Stimulated activated CD4-positive, alpha-beta T cell treated with anti-CD3 and anti-CD28 coated beads, Interleukin-4, amount 100 ng/mL, for 1 hour (primary cell): ENCODE results near the gene CENPX.
"Not testable (repeated sequence)": the region's sequence is repeated elsewhere in the genome, so short reads cannot be mapped to it uniquely, and the experiment has no call there.

ENCODE experiments used
- DNase-seq: peaks from one replicate; pipeline ENCODE4 v3.0.0-alpha.2; 2020

Gene CENPX

DNA sequence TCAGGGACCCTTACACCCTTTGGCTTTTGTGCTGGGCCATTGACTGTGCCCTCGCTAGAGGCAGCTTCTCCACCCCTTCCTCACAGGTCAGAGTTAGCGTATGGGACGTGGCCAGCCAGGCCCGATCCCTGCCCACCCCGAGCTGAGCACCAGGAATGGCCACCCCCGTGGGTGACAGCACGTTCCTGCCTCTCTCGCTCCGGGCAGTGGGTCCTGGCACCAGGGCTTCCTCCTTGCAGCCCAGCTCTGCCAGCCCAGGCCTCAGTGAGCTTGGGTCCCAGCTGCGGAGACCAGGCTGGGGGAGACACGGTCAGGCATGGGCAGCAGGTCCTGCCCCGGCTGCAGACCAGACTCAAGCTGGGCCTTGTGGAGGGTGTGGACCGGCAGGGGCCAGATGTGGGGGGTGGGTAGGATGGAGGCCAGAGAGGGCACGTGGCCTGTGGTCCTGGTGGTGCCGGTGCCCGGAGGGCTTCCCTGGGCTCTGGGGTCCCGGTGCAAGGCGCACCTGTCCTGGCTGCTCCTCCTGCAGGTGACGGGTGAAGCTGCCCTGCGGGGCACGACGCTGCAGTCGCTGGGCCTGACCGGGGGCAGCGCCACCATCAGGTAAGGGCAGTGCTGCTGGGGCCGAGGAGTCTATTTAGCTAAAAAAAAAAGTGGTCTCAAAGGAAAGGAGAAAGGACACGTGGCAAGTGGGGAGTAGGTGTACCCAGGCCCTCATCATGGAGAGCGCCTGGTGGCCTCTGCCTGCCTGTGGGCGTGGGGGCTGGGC is 27.0 kb downstream of the CENPX start:
- no peak for DNase-seq

DNA sequence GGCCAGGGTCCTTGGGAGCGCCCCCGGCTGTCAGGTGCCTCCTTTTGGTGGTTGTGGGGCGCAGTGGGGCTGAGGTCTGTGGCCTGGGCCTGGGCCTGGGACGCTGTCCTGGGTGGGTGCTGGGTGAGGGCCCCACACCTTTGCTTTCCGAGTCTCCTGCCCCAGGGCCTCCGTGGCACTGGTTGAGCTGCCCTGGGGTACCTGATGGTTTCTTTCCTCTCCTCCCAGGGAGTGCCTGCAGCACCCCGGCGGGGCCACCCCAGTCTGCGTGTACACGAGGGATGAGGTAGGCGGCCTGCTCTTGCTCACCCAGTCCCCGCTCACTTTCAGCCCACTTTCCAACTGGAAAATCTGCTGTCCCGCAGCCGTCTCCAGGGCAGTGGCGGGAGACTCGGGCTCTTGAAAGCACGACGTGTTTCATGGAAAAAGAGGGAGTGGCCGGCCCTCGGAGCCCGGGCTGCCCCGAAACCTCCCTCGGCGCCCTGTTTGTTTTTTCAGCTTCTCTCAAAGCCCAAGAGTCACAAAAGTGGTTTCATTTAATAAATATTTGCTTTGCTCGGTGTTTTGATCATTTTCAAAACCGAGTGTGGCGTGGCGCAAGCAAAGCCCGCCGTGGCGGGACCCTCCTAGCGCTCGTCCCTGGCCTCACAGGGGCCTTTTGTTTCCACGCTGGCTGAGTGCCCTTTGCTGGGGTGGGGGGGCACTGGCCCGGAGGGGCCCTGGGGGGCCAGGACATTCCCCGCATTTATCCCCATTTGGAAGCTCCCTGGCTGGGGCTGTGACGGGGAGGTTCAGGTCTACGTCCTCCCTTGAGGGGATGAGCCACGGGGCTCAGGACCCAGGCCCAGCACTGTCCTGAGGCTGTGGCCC is 27.9 kb downstream of the CENPX start:
- no peak for DNase-seq

DNA sequence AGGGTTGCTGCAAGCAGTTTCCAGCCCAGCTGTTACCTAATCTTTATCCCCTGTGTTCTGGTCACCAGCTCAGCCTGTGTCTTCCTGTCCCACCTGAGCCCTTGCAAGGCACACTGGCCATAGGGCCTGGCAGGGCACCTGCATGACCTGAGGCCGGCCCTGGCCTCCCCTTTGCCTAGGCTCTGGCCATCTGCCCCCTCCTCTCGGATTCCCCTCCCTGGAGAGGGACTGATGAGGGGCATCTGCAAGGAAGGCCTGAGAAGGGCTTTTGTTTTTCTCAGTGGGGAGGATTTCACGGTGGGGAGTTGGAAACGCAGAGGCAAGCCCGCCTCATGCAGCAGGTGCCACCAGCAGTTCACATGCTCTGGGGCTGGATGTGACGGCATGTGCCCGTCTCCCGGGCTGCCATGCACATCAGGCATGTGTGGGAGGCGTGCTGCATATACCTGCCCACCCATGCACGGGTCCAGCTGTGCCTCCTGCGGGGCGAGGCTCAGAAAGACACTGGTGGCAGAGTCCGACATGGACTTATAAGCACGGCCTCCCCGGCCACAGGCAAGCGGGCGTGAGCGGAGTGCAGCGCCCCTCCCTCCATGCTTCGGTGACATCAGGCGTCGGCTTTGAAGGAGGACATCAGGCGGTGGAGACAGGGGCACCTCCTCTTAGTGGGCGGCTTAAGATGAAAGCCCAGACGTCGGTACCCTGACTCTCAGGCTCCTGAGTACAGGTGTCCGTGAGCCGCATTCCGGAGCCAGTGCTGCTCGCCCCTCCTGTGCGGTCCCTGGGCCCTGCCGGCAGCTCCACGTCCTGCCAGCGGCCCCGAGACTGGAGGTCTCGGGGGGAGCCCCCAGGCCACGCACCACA is 28.7 kb downstream of the CENPX start:
- DNase-seq, result no peak

DNA sequence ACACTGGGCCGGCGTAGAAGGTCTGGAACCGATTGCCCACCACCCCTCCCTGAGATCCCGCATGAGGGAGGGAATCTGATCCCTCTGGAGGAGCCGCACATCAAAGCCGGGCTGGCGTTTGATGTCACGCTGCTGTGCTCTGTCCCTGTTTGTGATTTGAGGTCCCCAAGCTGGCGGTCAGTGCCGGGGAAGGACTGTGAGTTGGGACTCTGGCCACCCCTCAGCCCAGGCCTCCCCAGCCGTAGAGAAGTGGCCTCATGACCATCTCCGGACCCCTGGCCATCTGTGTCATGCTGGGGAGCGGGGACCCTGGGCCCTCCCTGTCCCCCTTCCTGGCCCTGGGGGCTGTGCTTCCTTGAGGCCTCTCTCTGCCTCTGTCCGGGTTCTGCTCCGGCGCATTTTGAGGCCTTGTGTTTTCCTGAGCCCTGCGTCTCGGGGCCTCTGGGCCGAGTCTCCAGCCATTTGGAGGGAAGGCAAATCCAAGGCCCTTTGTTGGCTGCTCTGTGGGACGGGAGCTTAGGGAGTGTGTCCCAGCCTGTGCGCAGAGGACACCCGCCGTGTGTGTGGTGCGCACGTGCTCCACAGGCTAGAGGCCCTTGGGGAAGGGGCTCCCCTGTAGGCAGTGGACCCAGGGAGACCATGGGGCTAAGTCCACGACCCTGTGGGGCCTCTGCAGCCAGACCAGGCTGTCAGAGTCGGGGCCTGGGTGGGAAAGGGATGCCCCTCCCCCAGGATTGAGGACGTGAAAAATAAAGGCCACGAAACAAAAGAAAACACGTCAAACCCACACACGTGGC is 30.2 kb downstream of the CENPX start:
- no peak for DNase-seq

DNA sequence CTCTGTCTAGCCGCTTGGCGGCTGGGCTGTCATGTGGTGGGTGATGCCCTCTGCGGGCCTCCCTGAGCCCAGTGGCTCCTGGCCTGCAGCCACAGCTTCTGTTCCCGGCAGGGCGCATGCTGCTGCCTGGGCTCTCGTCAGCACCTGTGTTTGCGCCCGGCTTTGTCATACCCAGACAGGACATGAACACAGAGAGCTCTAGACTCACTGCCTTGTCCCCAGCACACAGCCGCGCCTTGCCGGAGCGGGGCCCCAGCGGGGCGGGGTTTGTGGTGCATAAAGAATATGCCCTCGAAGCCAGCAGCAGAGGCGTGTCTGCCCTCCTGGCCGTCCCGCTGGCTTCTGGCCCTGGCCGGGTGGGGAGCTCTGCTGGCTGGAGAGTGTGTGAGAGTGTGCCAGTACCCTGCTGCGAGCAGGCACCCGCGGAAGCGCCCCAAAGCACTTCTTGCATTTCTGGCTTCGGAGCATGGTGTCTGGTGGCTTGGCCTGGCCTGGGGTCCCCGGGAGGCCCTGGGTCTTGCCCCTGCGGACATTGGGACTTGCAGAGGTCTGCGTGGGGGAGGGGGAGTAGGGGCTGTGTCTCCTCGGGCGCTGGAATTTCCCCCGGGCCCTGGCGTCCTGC is 30.9 kb downstream of the CENPX start:
- DNase-seq, result no peak

DNA sequence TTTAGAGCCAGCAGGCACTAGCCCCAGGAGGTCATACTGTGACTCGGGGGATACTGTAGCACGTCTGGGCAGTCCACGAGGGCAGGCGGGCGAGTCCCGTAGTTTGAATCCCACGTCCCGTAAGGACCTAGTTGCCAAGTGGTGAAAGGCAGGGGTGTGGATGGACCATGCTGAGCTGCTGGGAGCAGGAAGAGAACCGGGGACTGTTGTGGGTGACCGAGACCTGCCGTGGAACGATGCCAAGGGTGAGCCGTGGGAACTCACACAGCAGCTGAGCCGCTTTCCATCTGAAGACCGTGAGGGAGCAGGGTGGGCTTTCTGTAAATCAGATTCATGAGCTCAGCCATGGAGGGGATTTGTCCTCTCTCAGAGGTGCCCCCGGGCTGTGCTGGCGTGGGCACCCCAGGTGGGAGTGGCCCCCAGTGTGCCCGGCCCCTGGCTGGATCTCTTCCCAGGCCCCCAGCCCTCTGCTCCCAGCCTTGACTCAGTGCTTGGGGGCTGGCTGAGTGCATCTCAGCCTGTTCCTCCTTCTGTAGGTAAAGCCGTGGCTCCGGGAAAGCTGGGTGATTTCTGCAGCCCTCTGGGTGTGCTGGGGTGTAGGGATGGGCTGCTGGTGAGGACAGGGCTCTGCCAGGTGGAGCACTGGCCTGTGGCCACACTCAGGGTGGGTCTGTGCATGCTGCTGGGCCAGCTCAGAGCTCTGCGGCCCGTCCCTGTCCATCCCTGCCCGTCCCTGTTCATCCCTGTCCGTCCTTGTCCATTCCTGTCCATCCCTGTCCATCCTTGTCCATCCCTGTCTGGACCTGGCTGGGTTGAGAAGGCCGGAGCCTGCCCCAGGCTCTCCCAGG is 31.6 kb downstream of the CENPX start:
- DNase-seq, result no peak

DNA sequence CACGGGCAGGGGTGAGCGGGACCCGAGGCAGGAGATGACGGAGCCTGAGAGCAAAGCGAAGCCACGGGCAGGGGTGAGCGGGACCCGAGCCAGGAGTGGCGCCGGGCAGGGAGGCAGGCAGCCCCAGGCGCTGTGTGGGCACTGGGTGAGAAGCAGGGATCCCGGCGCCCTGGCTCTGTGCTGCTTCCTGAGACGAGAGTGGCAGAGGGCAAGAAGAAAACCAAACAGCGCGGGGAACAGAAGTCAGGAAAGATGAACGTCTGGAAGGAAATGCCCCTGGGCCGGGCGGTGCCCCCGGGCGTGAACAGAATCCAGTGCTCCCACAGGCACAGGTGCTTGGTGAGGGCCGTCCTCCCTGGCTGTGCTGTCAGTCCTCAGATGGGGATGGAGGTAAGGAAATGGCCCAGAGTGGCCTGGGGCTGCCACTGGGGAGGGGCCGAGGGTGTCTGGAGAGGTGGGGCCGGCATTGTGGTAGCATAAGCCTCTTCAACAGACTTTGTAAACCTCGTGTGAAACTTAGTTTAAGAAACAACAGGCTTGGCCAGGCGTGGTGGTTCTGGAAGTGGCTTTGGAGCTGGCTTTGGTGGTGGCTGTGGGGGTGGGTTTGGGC is 35.4 kb downstream of the CENPX start:
- DNase-seq, result no peak

DNA sequence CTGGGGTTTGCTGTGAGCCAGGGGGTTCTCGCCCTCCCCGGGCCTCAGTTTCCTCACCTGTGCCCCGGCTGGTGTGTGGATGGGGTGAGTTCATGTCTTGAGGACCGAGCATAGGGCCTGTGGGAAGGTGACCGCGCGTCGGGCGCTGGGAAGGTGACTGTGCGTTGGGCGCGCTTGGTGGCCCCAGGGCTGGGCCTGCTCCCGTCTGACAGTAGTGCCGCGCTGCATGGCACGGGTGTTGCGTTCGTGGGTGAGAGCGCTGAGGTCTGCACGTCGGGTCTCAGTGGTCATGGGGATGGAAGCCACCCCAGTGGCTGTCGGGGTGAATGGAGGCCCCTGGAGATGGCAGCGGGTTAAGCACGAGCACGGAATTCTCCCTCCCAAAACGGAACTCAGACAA is 36.1 kb downstream of the CENPX start:
- DNase-seq, result no peak

DNA sequence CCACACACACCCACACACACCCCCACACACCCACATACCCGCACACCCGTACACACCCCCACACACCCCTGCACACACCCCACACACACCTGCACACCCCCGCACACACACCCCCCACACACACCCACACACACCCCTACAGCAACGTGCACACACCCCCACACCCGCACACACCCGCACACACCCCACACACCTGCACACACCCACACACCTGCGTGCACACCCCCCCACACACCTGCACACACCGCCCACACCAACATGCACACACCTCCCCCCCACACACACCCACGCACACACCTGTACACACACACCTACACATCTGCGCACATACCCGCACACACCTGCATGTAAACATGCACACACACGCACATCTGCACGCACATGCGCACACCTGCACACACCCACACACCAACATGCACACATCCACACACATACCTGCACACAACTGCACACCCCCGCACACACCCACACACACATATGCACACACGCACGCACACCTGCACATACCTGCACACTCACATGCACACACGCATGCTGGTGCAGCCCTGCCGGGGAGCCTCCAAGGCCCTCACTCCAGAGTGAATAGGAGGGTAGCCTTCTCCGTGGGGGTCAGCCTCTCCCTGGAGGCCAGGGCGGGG is 37.8 kb downstream of the CENPX start:
- DNase-seq, result no peak

DNA sequence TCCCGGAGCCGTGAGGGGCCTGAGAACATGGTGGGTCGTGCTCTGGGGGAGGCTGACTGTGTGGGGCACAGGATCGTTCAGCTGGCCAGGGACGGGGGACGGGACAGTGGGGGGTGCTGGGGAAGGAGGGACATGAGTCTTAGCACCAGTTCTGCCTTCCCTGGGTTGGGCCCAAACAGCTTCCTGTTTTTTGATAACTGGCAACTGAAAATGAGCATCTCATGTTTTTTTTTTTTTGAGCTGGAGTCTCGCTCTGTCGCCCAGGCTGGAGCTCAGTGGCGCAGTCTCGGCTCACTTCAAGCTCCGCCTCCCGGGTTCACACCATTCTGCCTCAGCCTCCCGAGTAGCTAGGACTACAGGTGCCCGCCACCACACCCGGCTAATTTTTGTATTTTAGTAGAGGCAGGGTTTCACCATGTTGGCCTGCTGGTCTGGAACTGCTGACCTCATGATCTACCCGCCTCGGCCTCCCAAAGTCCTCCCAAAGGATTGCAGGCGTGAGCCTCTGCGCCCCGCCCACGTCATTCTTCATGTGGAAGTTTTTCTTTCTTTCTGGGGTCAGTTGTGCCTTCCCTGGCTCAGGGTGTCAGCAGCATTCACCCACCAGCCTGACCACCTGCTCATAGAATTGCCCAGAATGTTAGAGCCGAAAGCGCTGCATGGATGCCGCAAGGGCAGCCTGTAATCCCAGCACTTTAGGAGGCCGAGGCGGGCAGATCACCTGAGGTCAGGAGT is 38.9 kb downstream of the CENPX start:
- no peak for DNase-seq

DNA sequence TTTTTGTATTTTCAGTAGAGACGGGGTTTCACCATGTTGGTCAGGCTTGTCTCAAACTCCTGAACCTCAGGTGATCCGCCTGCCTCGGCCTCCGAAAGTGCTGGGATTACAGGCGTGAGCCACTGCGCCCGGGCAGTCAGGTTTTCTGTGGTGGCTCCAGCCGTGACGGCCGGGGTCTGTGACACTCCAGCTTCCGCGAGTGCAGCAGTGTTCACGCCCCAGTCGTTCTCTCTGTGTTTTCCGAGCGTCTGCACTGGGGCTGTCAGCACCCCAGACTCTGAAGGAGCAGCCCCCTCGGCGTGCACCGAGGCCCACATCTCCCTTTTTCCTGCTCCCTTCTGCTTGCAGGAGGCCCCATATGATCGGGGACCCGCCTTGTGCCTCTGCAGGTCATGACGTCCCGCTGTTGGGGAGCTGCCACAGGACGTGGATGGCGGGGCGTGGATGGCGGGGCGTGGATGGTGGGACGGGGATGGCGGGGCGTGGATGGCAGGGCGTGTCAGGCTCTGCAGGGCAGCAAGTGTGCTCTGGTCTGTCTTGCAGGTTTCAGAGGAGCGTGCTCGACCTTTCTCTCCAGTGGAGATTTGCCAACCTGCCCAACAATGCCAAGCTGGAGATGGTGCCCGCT is 39.6 kb downstream of the CENPX start:
- DNase-seq, result no peak

DNA sequence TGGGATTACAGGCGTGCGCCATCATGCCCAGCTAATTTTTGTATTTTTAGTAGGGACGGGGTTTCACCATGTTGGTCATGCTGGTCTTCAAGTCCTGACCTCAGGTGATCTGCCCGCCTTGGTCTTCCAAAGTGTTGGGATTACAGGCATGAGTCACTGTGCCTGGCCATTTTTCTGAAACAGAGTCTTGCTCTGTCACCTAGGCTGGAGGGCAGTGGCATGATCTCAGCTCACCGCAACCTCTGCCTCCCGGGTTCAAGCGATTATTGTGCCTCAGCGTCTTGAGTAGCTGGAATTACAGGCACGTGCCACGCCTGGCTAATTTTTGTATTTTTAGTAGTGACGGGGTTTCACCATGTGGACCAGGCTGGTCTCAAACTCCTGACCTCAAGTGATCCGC is 41.2 kb downstream of the CENPX start:
- not testable (repeated sequence) for DNase-seq

DNA sequence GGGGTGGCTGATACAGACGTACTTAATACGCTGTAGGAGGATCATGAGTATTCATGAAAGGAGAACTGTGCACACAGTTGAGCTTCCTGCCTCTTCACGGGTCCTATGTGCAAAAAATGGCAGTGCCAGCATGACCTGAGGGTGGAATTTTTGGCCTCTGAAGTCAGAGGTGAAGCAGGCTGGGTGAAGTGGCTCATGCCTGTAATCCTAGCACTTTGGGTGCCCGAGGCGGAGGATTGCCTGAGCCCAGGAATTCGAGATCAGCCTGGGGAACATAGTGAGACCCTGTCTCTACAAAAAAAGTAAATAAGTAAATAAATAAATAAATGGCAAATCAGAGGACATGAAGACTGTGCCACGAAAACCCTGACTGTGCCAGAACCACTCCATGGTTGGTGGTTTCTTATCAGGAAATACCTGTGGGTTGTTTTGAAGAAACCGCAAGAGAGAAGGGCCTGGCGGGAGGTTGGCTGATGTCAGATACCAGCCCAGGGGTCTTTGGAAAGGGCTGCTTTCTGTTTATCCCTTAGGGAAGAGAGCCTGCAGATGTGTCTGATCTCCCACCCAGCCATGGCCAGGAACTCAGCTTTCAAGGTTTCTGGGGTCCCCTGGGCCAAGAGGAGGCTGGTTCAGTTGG is 41.9 kb downstream of the CENPX start:
- no peak for DNase-seq

DNA sequence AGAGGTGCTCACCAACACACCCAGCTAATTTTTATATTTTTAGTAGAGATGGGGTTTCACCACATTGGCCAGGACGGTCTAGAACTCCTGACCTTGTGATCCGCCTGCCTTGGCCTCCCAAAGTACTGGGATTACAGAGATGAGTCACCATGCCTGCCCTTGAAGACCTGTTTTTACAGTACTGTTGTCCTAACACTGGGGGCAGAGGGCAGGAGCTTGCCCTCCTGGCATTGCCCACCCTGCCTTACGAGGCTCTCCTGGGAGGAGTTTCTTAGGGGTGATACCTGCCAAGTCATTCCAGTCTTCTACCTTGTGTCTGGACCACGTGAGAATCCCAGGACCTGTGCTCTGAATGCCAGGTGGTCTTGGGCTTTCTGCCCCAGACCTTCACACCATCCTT is 42.6 kb downstream of the CENPX start:
- DNase-seq, result no peak

DNA sequence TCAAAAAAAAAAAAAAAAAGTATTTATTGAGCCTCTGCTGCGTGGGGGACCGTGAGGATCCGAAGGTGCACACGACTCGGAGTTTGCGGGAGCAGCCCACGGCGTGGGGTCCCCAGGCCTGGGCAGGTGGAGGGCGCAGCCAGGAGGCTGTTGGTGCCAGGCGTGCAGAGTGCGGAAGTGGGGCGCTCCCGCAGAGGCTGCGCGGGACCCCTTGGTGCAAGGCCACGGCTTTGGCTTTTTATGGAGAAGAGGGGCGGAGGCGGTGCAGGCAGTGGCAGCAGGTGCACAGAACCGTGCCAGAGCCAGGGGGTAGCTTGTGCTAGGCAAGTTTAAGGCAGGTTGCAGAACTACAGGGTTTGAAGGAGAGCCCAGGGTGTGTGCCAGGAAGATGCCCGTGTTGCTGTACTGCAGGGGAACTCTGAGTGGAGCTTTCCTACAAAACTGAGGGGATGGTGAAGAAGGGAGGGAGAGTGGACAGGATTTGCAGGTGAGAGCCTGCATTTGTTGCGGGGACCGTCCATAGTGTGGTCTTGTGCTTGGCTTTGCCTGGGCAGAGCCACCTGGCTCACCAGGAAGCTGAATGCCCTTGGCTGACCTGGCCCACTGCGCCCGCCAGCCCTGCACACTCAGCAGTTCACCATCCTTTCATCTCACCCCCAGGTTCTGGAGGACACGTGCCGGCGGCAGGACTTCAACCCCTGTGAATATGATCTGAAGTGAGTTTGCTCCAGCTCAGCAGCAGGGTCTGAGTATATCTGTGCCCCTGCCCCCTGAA is 44.0 kb downstream of the CENPX start:
- DNase-seq, result no peak

DNA sequence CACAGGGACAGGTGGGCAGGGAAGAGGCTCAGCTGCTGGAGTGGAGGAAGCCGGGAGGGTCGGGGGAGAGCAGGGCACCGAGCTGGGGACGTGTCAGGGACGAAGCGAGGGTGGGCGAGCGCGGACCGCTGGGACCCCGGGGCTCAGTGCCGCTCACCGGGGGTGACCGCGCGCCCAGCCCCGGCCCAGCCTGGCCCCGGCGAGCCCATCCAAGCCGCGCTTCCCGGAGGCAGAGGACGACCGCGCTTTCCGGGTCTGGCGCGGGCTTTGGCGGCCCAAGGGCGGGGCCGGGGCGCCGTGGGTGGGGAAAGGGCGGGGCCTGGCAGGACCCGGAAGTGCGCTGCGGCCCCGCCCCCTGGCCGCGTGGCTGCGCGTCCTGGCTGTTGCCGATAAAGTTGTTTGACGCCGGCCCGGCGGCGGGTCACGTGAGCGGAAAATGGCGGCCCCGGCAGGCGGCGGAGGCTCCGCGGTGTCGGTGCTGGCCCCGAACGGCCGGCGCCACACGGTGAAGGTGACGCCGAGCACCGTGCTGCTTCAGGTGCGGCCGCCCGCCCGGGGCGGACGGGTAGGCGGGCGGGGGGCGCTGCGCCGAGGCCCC is 45.4 kb downstream of the CENPX start, which contains the start of gene ASPSCR1:
TSS of gene ASPSCR1 (plus strand) at position 419 of the 598 bp plus-strand sequence. CDS start at position 437, 18 bp downstream.
- peak; percentile 92 for DNase-seq
